Measurements from ENCODE around the gene CYTL1. TPM values are rescaled to one million over a fixed set of nuclear protein-coding genes. Genes with fewer than 3 reads are reported as not detected.
"Not testable (repeated sequence)": the region's sequence is repeated elsewhere in the genome, so short reads cannot be mapped to it uniquely, and the experiment has no call there.

The CYTL1 gene
- total RNA-seq, 1 donor from 2014 or later = 9.2 TPM

- Mint-ChIP-seq H3K27me3 (ENCODE audit: low read depth, unreplicated experiment) (peaks cover 20% of the 10 kb centered on the region), H3K9me3 (ENCODE audit: unreplicated experiment) (peaks cover 5% of the 10 kb centered on the region), H3K4me3 (ENCODE audit: unreplicated experiment) (no peak overlapping the region), H3K27ac (ENCODE audit: unreplicated experiment) (no peak overlapping the region), H3K4me1 (ENCODE audit: low read depth, unreplicated experiment) (peaks cover 4% of the 10 kb centered on the region), H3K36me3 (ENCODE audit: low read depth, unreplicated experiment) (no peaks in the 10 kb centered on the region)
- no peak overlapping the region for H3K27ac ChIP-seq (ENCODE audit: low read depth, low read length)
- H3K4me2 ChIP-seq (ENCODE audit: low read length) = no peak overlapping the region
- no peaks in the 10 kb centered on the region for H4K20me1 ChIP-seq (ENCODE audit: insufficient read depth, low read length)
- no peak for TF ChIP-seq EZH2 (IDR thresholded peaks at IDR 0.05; ENCODE audit: insufficient read depth, low read length)
- H3K4me3 ChIP-seq (ENCODE audit: insufficient read depth, low read depth, low read length) = no peak overlapping the region
- H3K27me3 ChIP-seq (ENCODE audit: insufficient read depth, low read length) = peaks cover 7% of the 10 kb centered on the region
- no peaks in the 10 kb centered on the region for H3K9me3 ChIP-seq (ENCODE audit: insufficient read depth, low read depth, low read length)
- H3K79me2 ChIP-seq (ENCODE audit: insufficient read depth, low read length) = no peaks in the 10 kb centered on the region
- H3K9ac ChIP-seq (ENCODE audit: low read length) = no peak overlapping the region
- no peak for FAIRE-seq
- H3K36me3 ChIP-seq (ENCODE audit: insufficient read depth, low read length) = no peaks in the 10 kb centered on the region
- no peak overlapping the region for H2AFZ ChIP-seq (ENCODE audit: low read depth, low read length)
- DNase-seq (ENCODE audit: low read depth) = no peak
- H3K4me1 ChIP-seq (ENCODE audit: insufficient read depth, low read length) = no peaks in the 10 kb centered on the region
Observed at GRCh38 chr4:5010984-5011383, 8.3 kb downstream of the CYTL1 start.

GRCh38 chr4:5009796-5010195, 9.5 kb downstream of the CYTL1 start:
- Histone ChIP-seq H3K4me1 (ENCODE audit: insufficient read depth, low read length) (no peaks in the 10 kb centered on the region), H3K79me2 (ENCODE audit: insufficient read depth, low read length) (no peaks in the 10 kb centered on the region), H3K4me2 (ENCODE audit: low read length) (no peak overlapping the region), H3K9ac (ENCODE audit: low read length) (no peak overlapping the region), H3K27ac (ENCODE audit: low read depth, low read length) (no peak overlapping the region), H2AFZ (ENCODE audit: low read depth, low read length) (no peak overlapping the region), H3K27me3 (ENCODE audit: insufficient read depth, low read length) (peaks cover 9% of the 10 kb centered on the region), H3K4me3 (ENCODE audit: insufficient read depth, low read depth, low read length) (no peak overlapping the region), H3K9me3 (ENCODE audit: insufficient read depth, low read depth, low read length) (no peaks in the 10 kb centered on the region), H3K36me3 (ENCODE audit: insufficient read depth, low read length) (no peaks in the 10 kb centered on the region), H4K20me1 (ENCODE audit: insufficient read depth, low read length) (no peaks in the 10 kb centered on the region)
- Mint-ChIP-seq H3K9me3 (ENCODE audit: unreplicated experiment) (peaks cover 5% of the 10 kb centered on the region), H3K4me1 (ENCODE audit: low read depth, unreplicated experiment) (peaks cover 4% of the 10 kb centered on the region), H3K27ac (ENCODE audit: unreplicated experiment) (no peak overlapping the region), H3K36me3 (ENCODE audit: low read depth, unreplicated experiment) (no peaks in the 10 kb centered on the region), H3K4me3 (ENCODE audit: unreplicated experiment) (no peak overlapping the region), H3K27me3 (ENCODE audit: low read depth, unreplicated experiment) (peaks cover 25% of the 10 kb centered on the region)
- FAIRE-seq = no peak
- TF ChIP-seq EZH2 (IDR thresholded peaks at IDR 0.05; ENCODE audit: insufficient read depth, low read length) (no peak), CTCF (IDR thresholded peaks at IDR 0.05; ENCODE audit: insufficient read depth, low read depth, low read length) (no peak)
- DNase-seq (ENCODE audit: low read depth) = no peak

- H3K4me3 ChIP-seq (ENCODE audit: insufficient read depth, low read depth, low read length); H4K20me1 ChIP-seq (ENCODE audit: insufficient read depth, low read length); H3K79me2 ChIP-seq (ENCODE audit: insufficient read depth, low read length); H3K9me3 Mint-ChIP-seq (ENCODE audit: unreplicated experiment); H3K4me1 ChIP-seq (ENCODE audit: insufficient read depth, low read length); H3K4me3 Mint-ChIP-seq (ENCODE audit: unreplicated experiment); H2AFZ ChIP-seq (ENCODE audit: low read depth, low read length); H3K4me1 Mint-ChIP-seq (ENCODE audit: low read depth, unreplicated experiment); H3K9ac ChIP-seq (ENCODE audit: low read length); H3K27ac ChIP-seq (ENCODE audit: low read depth, low read length); H3K36me3 Mint-ChIP-seq (ENCODE audit: low read depth, unreplicated experiment); H3K27ac Mint-ChIP-seq (ENCODE audit: unreplicated experiment); H3K4me2 ChIP-seq (ENCODE audit: low read length); H3K9me3 ChIP-seq (ENCODE audit: insufficient read depth, low read depth, low read length); H3K36me3 ChIP-seq (ENCODE audit: insufficient read depth, low read length); DNase-seq (ENCODE audit: low read depth); FAIRE-seq: not testable (repeated sequence)
- peaks cover 17% of the 10 kb centered on the region for H3K27me3 ChIP-seq (ENCODE audit: insufficient read depth, low read length)
- peaks cover 34% of the 10 kb centered on the region for H3K27me3 Mint-ChIP-seq (ENCODE audit: low read depth, unreplicated experiment)
Observed at GRCh38 chr4:5006932-5007331, 12.3 kb downstream of the CYTL1 start.

All from astrocyte (in vitro differentiated cells and primary cell).